WTC11 (cell line): ENCODE data around the gene ELP2. TPM values are rescaled to one million over a fixed set of nuclear protein-coding genes. Genes with fewer than 3 reads are reported as not detected.
A peak's percentile ranks its signal among the peaks of the same experiment; 100 is the strongest.

Source experiments
- ATAC-seq: fragments of 200-7000 bp; cut with Tn5 transposase; 2 replicates; pipeline ENCODE4 v1.10.0; 2021; ENCODE audit warnings: mild to moderate bottlenecking, moderate library complexity
- CTCF ChIA-PET: fragments of 300-600 bp; sonication (Branson Sonifier 250); formaldehyde crosslinking; loops from one replicate; lab custom pipeline; 2021; ENCODE audit warnings: antibody characterized with exemption; lab: Charles Lee
- POLR2A ChIA-PET: fragments of 350-600 bp; sonication (Branson Sonifier 250); formaldehyde crosslinking; loops from one replicate; lab custom pipeline; 2021; ENCODE audit warnings: antibody characterized with exemption; lab: Charles Lee
- DNase-seq: peaks from one replicate; pipeline ENCODE4 v3.0.0; 2021; ENCODE audit warnings: low spot score
- H3K27ac Mint-ChIP-seq: 2 replicates; pipeline ENCODE4 v1.8.0; 2021; ENCODE audit warnings: mixed read lengths
- H3K27me3 Mint-ChIP-seq: 2 replicates; pipeline ENCODE4 v1.8.0; 2021; ENCODE audit warnings: low read depth, mild to moderate bottlenecking, moderate library complexity, mixed read lengths
- H3K36me3 Mint-ChIP-seq: 2 replicates; pipeline ENCODE4 v1.8.0; 2021; ENCODE audit warnings: mixed read lengths
- H3K4me1 Mint-ChIP-seq: 2 replicates; pipeline ENCODE4 v1.8.0; 2022; ENCODE audit warnings: mixed read lengths
- H3K4me3 Mint-ChIP-seq: 2 replicates; pipeline ENCODE4 v1.8.0; 2021; ENCODE audit warnings: mild to moderate bottlenecking, moderate library complexity, mixed read lengths
- H3K9me3 Mint-ChIP-seq: 2 replicates; pipeline ENCODE4 v1.8.0; 2021; ENCODE audit warnings: mixed read lengths
- AR ChIP-seq: fragments of 250-450 bp; sonication (Bioruptor Pico); IDR thresholded peaks from 2 replicates; pipeline ENCODE4 v1.9.0; 2021; ENCODE audit warnings: mild to moderate bottlenecking
- CBFB ChIP-seq: sonication (generic); formaldehyde crosslinking; IDR thresholded peaks from 2 replicates; pipeline ENCODE4 v1.8.1; 2022; ENCODE audit warnings: mild to moderate bottlenecking, low read depth, missing genetic modification reagents
- E2F5 ChIP-seq: sonication (generic); formaldehyde crosslinking; IDR thresholded peaks from 2 replicates; pipeline ENCODE4 v1.8.1; 2022; ENCODE audit warnings: mild to moderate bottlenecking, moderate library complexity, missing genetic modification reagents
- ESRRA ChIP-seq: sonication (generic); formaldehyde crosslinking; IDR thresholded peaks from 2 replicates; pipeline ENCODE4 v1.8.1; 2022; ENCODE audit warnings: mild to moderate bottlenecking, missing genetic modification reagents, borderline replicate concordance
- NR3C1 ChIP-seq: sonication (generic); formaldehyde crosslinking; conservative IDR thresholded peaks from 2 replicates; pipeline ENCODE4 v1.8.1; 2023; ENCODE audit warnings: low read depth, mild to moderate bottlenecking, missing genetic modification reagents
- PRDM15 ChIP-seq: sonication (generic); formaldehyde crosslinking; IDR thresholded peaks from 2 replicates; pipeline ENCODE4 v1.8.0; 2022; ENCODE audit warnings: missing genetic modification reagents
- SMAD3 ChIP-seq: sonication (generic); formaldehyde crosslinking; IDR thresholded peaks from 2 replicates; pipeline ENCODE4 v1.8.0; 2022; ENCODE audit warnings: missing genetic modification reagents, mild to moderate bottlenecking, borderline replicate concordance
- SMAD4 ChIP-seq: sonication (generic); formaldehyde crosslinking; IDR thresholded peaks from 2 replicates; pipeline ENCODE4 v1.8.0; 2022; ENCODE audit warnings: mild to moderate bottlenecking, missing genetic modification reagents
- TCF7 ChIP-seq: sonication (generic); formaldehyde crosslinking; IDR thresholded peaks from 2 replicates; pipeline ENCODE4 v1.8.0; 2022; ENCODE audit warnings: mild to moderate bottlenecking, low read depth, missing genetic modification reagents, moderate library complexity
- TEAD1 ChIP-seq: sonication (generic); formaldehyde crosslinking; IDR thresholded peaks from 2 replicates; pipeline ENCODE4 v1.8.0; 2022; ENCODE audit warnings: mild to moderate bottlenecking, missing genetic modification reagents
- TP53 ChIP-seq: sonication (generic); formaldehyde crosslinking; IDR thresholded peaks from 2 replicates; pipeline ENCODE4 v1.8.1; 2023; ENCODE audit warnings: mild to moderate bottlenecking, missing genetic modification reagents
- USF2 ChIP-seq: sonication (generic); formaldehyde crosslinking; IDR thresholded peaks from 2 replicates; pipeline ENCODE4 v1.8.1; 2023; ENCODE audit warnings: mild to moderate bottlenecking, missing genetic modification reagents, moderate library complexity
- ZMAT4 ChIP-seq: fragments of 250-450 bp; sonication (Bioruptor Pico); IDR thresholded peaks from 2 replicates; pipeline ENCODE4 v1.9.0; 2021; ENCODE audit warnings: mild to moderate bottlenecking
- ZNF138 ChIP-seq: sonication (generic); formaldehyde crosslinking; conservative IDR thresholded peaks from 2 replicates; pipeline ENCODE4 v1.8.1; 2022; ENCODE audit warnings: mild to moderate bottlenecking, moderate library complexity, missing genetic modification reagents
- ZNF396 ChIP-seq: fragments of 250-450 bp; sonication (Bioruptor Pico); IDR thresholded peaks from 2 replicates; pipeline ENCODE4 v1.8.0; 2021; ENCODE audit warnings: mild to moderate bottlenecking, moderate library complexity, borderline replicate concordance
- ZNF416 ChIP-seq: fragments of 250-450 bp; sonication (Bioruptor Pico); IDR thresholded peaks from 2 replicates; pipeline ENCODE4 v1.9.0; 2021; ENCODE audit warnings: mild to moderate bottlenecking, inconsistent platforms
- ZNF671 ChIP-seq: fragments of 250-450 bp; sonication (Bioruptor Pico); IDR thresholded peaks from 2 replicates; pipeline ENCODE4 v1.8.0; 2021; ENCODE audit warnings: mild to moderate bottlenecking
- total RNA-seq: library from RNA; stranded (reverse); gene quantifications from 3 replicates; pipeline ENCODE4 v1.2.3, GENCODE V29; 2021
- TF ChIP-seq, protein P1 (sequence below): sonication (generic); formaldehyde crosslinking; IDR thresholded peaks from 2 replicates; pipeline ENCODE4 v1.8.0; 2022; ENCODE audit warnings: mild to moderate bottlenecking, missing genetic modification reagents
- TF ChIP-seq, protein P2 (sequence below): sonication (generic); formaldehyde crosslinking; IDR thresholded peaks from 2 replicates; pipeline ENCODE4 v1.8.0; 2023; ENCODE audit warnings: mild to moderate bottlenecking, missing genetic modification reagents

ELP2 gene
- total RNA-seq, 1 experiment from 2014 or later, result 141 TPM

DNA sequence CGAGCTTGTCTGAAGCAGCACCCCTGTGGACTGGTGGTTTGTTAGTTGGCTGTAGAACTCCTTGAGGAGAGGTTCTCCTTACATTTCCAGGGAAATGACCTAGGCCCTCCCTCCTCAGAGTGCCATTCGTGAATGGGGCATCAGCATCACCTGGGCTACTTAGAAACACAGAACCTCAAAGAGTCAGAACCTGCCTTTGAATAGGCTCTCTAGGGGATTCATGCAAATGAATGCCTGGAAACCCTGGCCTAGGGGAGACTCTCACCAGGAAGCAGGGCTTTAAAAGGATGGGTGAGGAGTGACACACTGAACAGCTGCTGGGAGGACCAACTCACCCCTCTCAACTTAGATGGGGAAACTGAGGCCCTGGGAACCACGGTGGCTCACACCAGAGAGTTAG, 55.5 kb downstream of the ELP2 start:
- Mint-ChIP-seq H3K4me3 (no peak overlapping the region), H3K27ac (no peak overlapping the region)

DNA sequence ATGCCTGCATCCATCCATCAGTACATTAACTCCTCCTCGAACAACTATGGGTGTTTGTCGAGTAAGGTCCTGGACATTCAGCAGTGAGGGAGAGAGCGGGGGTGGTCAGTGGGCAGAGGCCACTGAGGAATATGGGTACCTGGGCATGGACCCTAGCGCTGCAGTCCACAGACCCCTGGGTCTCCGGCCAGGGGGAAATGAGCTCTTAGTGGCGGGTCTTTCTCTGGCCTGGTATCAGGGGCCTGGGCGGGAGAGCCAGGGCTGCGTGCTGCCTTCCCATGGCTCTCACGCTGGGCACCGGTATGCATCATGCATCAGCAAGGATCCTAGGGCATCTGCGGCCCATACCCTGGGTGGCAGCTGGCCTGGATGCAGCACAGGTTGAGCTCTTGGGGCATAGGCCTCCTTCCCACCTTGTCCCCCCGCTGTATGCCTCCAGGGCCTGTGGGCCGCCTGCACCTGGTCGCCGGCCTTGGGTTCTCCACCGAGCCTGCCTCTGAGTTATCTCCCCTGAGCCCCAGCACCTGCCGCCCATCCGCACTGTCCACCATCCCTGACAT, 56.3 kb downstream of the ELP2 start:
- CTCF ChIA-PET, result interaction anchor here (1.0 kb wide), 1 partner anchor 502 kb away, joined by 3 read pairs; no protein-coding TSS in a partner anchor
- no peaks in the 10 kb centered on the region for H3K9me3 Mint-ChIP-seq
- TF ChIP-seq TCF7 (no peak), SMAD3 (CRISPR knock-in tag) (no peak), ESRRA (CRISPR knock-in tag) (0 out of 2 replicates have a peak, but pooled peaks have one; percentile 32), ZMAT4 (no peak)
- TF ChIP-seq, protein P1, sequence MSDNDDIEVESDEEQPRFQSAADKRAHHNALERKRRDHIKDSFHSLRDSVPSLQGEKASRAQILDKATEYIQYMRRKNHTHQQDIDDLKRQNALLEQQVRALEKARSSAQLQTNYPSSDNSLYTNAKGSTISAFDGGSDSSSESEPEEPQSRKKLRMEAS, result no peak
- TF ChIP-seq, all 79 proteins: peak for 1
- POLR2A ChIA-PET, result interaction anchor here (0.6 kb wide), 1 partner anchor 539 kb away, joined by 3 read pairs; no protein-coding TSS in a partner anchor
- no peaks in the 10 kb centered on the region for H3K36me3 Mint-ChIP-seq
- DNase-seq, result no peak
- ATAC-seq, result peak; percentile 7
- peaks cover 51% of the 10 kb centered on the region for H3K27me3 Mint-ChIP-seq
- peak overlapping the region; percentile 80 for H3K4me3 Mint-ChIP-seq
- no peak overlapping the region for H3K27ac Mint-ChIP-seq
- H3K4me1 Mint-ChIP-seq, result peaks cover 23% of the 10 kb centered on the region

More for the DNA sequence above, 55.5 kb downstream of the ELP2 start:
- TF ChIP-seq E2F5 (no peak), USF2 (CRISPR knock-in tag) (no peak), AR (CRISPR knock-in tag) (no peak), TEAD1 (CRISPR knock-in tag) (no peak), NR3C1 (CRISPR knock-in tag) (no peak), CBFB (CRISPR knock-in tag) (no peak), ZNF671 (CRISPR knock-in tag) (no peak), SMAD4 (CRISPR knock-in tag) (no peak), ZNF138 (CRISPR knock-in tag) (no peak)
- Mint-ChIP-seq H3K36me3 (no peaks in the 10 kb centered on the region), H3K27me3 (peaks cover 51% of the 10 kb centered on the region), H3K4me1 (peaks cover 23% of the 10 kb centered on the region), H3K9me3 (no peaks in the 10 kb centered on the region)
- DNase-seq (no peak), ATAC-seq (no peak)
- POLR2A ChIA-PET, result no interaction called here
- CTCF ChIA-PET, result no interaction called here

- H3K4me1 Mint-ChIP-seq, result peaks cover 23% of the 10 kb centered on the region
- no peak overlapping the region for H3K27ac Mint-ChIP-seq
- peak; percentile 65 for DNase-seq
- peak overlapping the region; percentile 80 for H3K4me3 Mint-ChIP-seq
- H3K36me3 Mint-ChIP-seq, result peaks cover 1% of the 10 kb centered on the region; the same call in 1 of the 2 replicates
- ATAC-seq, result peak; percentile 19
- H3K27me3 Mint-ChIP-seq, result peaks cover 51% of the 10 kb centered on the region
- H3K9me3 Mint-ChIP-seq, result no peaks in the 10 kb centered on the region
- ChIA-PET CTCF (interaction anchor here (1.0 to 4.6 kb wide), 2 partner anchors 97 to 501 kb away, joined by 3 to 29 read pairs; no protein-coding TSS in a partner anchor), POLR2A (interaction anchor here (0.7 kb wide), 1 partner anchor 215 kb away, joined by 3 read pairs; no protein-coding TSS in a partner anchor)
- peak; percentile 58; the same call in 1 of the 2 replicates for TF ChIP-seq TP53 (CRISPR knock-in tag)
- TF ChIP-seq, protein P2, sequence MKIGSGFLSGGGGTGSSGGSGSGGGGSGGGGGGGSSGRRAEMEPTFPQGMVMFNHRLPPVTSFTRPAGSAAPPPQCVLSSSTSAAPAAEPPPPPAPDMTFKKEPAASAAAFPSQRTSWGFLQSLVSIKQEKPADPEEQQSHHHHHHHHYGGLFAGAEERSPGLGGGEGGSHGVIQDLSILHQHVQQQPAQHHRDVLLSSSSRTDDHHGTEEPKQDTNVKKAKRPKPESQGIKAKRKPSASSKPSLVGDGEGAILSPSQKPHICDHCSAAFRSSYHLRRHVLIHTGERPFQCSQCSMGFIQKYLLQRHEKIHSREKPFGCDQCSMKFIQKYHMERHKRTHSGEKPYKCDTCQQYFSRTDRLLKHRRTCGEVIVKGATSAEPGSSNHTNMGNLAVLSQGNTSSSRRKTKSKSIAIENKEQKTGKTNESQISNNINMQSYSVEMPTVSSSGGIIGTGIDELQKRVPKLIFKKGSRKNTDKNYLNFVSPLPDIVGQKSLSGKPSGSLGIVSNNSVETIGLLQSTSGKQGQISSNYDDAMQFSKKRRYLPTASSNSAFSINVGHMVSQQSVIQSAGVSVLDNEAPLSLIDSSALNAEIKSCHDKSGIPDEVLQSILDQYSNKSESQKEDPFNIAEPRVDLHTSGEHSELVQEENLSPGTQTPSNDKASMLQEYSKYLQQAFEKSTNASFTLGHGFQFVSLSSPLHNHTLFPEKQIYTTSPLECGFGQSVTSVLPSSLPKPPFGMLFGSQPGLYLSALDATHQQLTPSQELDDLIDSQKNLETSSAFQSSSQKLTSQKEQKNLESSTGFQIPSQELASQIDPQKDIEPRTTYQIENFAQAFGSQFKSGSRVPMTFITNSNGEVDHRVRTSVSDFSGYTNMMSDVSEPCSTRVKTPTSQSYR, result no peak
- TF ChIP-seq ZNF396 (CRISPR knock-in tag), result no peak
- TF ChIP-seq ZNF416 (CRISPR knock-in tag), result no peak
- peak; percentile 24; the same call in 1 of the 2 replicates for TF ChIP-seq PRDM15 (CRISPR knock-in tag)
These were observed 56.9 kb downstream of the ELP2 start for GRCh38 chr18:36186461-36187192.
